ENCODE data around the gene KITLG. TPM values are rescaled to one million over a fixed set of nuclear protein-coding genes. Genes with fewer than 3 reads are reported as not detected.

KITLG gene
- total and polyA plus RNA-seq, 2 of the 8 experiments (the other 6 are each of a cell fraction or from before 2014, with no cell fraction given) = 1.3 to 7.8 TPM

- TF ChIP-seq CHD7 (IDR thresholded peaks at IDR 0.05; ENCODE audit: insufficient replicate concordance, low read length) (no peak), PHF8 (conservative IDR thresholded peaks at IDR 0.05; ENCODE audit: low read depth, low read length) (no peak), RNF2 (IDR thresholded peaks at IDR 0.05; ENCODE audit: borderline replicate concordance, low read depth, low read length, missing control alignments, poor library complexity, severe bottlenecking) (no peak), SIRT6 (IDR thresholded peaks at IDR 0.05; ENCODE audit: low read length) (no peak), MAX (IDR thresholded peaks at IDR 0.05) (no peak), KDM4A (IDR thresholded peaks at IDR 0.05; ENCODE audit: low read depth, low read length, severe bottlenecking) (no peak), TEAD4 (IDR thresholded peaks at IDR 0.05; ENCODE audit: low read depth, low read length) (no peak), GTF2F1 (IDR thresholded peaks at IDR 0.05; ENCODE audit: borderline replicate concordance, low read depth, low read length) (no peak), ASH2L (IDR thresholded peaks at IDR 0.05; ENCODE audit: low read length) (no peak)
Measured at GRCh38 chr12:88544991-88545980, 35.0 kb downstream of the KITLG start (continued).
